SJSA1 (cell line): ENCODE results near the gene MGAM2. TPM values are rescaled to one million over a fixed set of nuclear protein-coding genes. Genes with fewer than 3 reads are reported as not detected.
"Not testable (repeated sequence)": the region's sequence is repeated elsewhere in the genome, so short reads cannot be mapped to it uniquely, and the experiment has no call there.

Experiments
- DNase-seq, 2 experiments: peaks; one replicate each; pipeline ENCODE4 v3.0.0-alpha.2; 2015 to 2020; ENCODE audit warnings: low spot score in 2 of 2, low read depth in 1 of 2
- H3K27ac ChIP-seq: fragments of 250-450 bp; sonication (Bioruptor Pico); 2 replicates; pipeline ENCODE4 v1.5.1; 2020; ENCODE audit warnings: mild to moderate bottlenecking, moderate library complexity
- H3K27me3 ChIP-seq: fragments of 250-450 bp; sonication (Bioruptor Pico); replicated peaks from 2 replicates; pipeline ENCODE4 v1.5.1; 2020; ENCODE audit warnings: mild to moderate bottlenecking, moderate library complexity
- H3K36me3 ChIP-seq: fragments of 250-450 bp; sonication (Bioruptor Pico); 2 replicates; pipeline ENCODE4 v1.5.1; 2020; ENCODE audit warnings: mild to moderate bottlenecking
- H3K4me1 ChIP-seq: fragments of 250-450 bp; sonication (Bioruptor Pico); replicated peaks from 2 replicates; pipeline ENCODE4 v1.6.1; 2021; ENCODE audit warnings: mild to moderate bottlenecking
- H3K4me3 ChIP-seq: fragments of 250-450 bp; sonication (Bioruptor Pico); 2 replicates; pipeline ENCODE4 v1.5.1; 2020; ENCODE audit warnings: mild to moderate bottlenecking
- H3K9me3 ChIP-seq: fragments of 250-450 bp; sonication (Bioruptor Pico); replicated peaks from 2 replicates; pipeline ENCODE4 v1.5.1; 2020; ENCODE audit warnings: mild to moderate bottlenecking
- total RNA-seq: library from RNA; depleted of rRNA; stranded (reverse); fragments of >200 nt; shearing (Covaris generic); gene quantifications from 2 replicates; pipeline ENCODE4 v1.2.3, GENCODE V29; 2014; rRNA removed

MGAM2 gene
- not detected in 2 replicates for total RNA-seq

DNA sequence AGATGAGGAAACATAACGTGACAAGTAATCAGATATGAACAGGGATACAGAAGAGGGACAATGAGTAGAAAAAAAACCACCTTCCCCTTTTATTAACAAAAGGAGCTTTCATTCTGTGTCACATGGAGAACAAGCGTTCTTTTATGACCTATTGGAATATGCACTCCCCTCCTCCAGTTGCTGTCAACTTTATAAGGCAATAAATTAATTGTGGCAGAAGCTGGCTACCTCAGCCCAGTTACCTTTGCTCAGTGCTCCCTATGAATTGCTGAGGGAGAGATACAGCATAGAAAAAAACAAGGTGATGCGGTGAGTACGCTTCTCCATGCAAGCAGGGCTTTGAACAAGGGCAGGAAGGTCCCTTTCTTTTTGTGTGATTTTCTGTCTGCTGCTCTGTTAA, at the start of gene MGAM2:
TSS of gene MGAM2 (plus strand) at position 220 of the 400 bp plus-strand sequence. CDS start 5,156 bp downstream, outside the sequence.
- H3K27me3 ChIP-seq, result 0 out of 2 replicates have a peak, but pooled peaks cover 2% of the 10 kb centered on the region
- no peaks in the 10 kb centered on the region for H3K36me3 ChIP-seq
- H3K4me1 ChIP-seq, result no peaks in the 10 kb centered on the region
- no peak within 1 kb of the TSS for H3K4me3 ChIP-seq
- no peaks in the 10 kb centered on the region for H3K9me3 ChIP-seq
- DNase-seq, result no peak
- H3K27ac ChIP-seq, result no peak within 1 kb of the TSS

DNA sequence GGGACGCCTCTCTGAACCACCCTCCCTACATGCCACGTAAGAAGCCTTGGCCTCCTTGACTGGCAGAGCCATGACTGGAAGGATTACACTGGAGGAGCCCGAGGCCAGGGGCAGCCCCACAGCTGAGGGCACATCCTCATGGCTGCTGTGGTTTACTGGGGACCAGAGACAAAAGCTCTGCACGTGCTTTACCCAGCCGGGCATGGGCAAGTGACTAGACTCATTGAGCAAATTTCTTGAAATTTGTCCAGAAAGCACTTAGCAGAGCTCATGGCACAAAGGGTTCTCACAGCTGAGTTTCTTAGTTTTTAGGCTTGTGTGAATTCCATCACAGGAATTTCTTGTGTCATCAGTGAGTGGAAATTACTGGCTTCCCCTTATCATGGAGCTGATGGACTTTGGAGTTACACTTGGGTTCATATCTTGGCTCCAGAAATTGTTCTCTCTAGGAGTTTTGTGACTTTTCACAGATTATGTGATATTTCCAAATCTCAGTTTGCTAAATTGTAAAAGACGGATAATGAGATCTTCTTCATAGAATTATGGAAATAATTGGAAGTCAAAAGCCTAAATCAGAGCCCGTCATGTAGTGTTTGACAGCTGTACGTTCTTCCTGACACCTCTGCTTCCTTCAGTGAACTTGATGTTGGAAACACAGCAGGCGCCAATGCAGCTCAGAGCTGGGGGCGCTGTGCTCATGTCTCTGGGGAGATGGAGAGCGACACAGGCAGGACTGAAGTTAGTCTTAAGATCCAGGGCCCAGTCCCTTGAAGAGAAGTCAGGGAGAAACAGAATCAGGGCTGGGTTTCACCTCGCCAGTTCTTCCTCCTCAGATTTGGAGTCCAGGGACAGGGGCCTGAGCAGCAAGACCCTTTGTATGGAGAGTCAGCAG, 47.7 kb upstream of the MGAM2 start:
- Histone ChIP-seq H3K27me3 (0 out of 2 replicates have a peak, but pooled peaks cover 2% of the 10 kb centered on the region), H3K4me1 (no peaks in the 10 kb centered on the region), H3K4me3 (no peak overlapping the region), H3K36me3 (no peaks in the 10 kb centered on the region), H3K9me3 (no peaks in the 10 kb centered on the region), H3K27ac (no peak overlapping the region)
- no peak for DNase-seq

DNA sequence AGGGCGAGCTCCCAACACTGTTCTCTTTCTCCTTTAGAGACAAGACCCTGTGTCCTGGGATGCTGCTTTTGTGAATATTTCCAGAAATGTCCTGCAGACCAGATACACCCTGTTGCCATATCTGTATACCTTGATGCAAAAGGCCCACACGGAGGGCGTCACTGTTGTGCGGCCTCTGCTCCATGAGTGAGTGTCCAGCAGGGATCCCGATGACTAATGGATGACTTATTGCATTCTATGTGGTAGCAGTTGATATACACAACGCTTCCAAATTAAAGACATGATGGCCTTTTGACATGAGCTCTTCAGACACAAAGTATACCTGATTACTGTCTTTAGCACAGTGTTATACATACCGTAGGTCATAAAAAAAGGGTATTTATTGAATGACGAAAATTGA, 45.0 kb upstream of the MGAM2 start:
- H3K27ac ChIP-seq, result no peak overlapping the region
- H3K4me1 ChIP-seq, result no peaks in the 10 kb centered on the region
- no peak for DNase-seq
- no peaks in the 10 kb centered on the region for H3K9me3 ChIP-seq
- H3K36me3 ChIP-seq, result no peaks in the 10 kb centered on the region
- 0 out of 2 replicates have a peak, but pooled peaks cover under 1% of the 10 kb centered on the region for H3K27me3 ChIP-seq
- no peak overlapping the region for H3K4me3 ChIP-seq

DNA sequence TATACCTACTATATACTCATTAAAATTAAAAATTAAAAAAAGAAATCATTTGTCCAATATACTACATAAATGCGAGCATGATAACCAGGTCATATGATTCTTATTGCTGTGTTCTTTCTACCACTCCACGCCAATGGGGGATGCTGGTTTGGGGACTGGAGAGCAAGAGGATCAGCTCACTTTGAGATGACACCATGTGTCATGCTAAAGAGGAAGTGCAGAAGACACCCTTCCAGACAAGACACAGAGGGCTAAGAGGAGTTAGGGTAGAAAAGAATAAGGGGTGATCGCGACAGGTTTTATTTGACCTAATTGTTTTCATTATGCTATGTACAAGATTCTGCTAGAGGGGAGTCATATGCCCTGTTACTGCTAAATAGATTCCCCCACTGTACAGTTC, 33.8 kb upstream of the MGAM2 start:
- H3K4me3 ChIP-seq, result no peak overlapping the region
- H3K4me1 ChIP-seq, result no peaks in the 10 kb centered on the region
- no peak for DNase-seq
- H3K27ac ChIP-seq, result no peak overlapping the region
- no peaks in the 10 kb centered on the region for H3K27me3 ChIP-seq
- no peaks in the 10 kb centered on the region for H3K36me3 ChIP-seq
- no peaks in the 10 kb centered on the region for H3K9me3 ChIP-seq

DNA sequence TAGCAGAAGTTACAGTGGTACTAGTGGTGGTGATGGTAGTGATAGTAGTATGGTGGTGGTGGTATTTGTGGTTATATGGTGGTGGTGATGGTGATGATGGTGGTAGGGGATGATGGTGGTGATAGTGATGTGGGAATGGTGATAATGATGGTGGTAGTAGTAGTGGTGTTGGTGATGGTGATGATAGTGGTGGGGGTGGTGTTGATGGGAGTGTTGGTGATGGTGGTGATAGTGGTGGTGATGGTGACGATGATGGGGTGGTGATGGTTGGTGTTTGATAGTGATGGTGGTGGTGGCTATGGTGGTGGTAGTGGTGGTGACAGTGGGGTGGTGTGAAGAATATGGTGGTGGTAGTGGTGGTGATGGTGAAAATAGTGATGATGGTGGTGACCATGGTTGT, 27.9 kb upstream of the MGAM2 start:
- H3K4me1 ChIP-seq, result no peaks in the 10 kb centered on the region
- H3K27me3 ChIP-seq, result no peaks in the 10 kb centered on the region
- H3K36me3 ChIP-seq, result no peaks in the 10 kb centered on the region
- H3K4me3 ChIP-seq, result no peak overlapping the region
- no peak overlapping the region for H3K27ac ChIP-seq
- H3K9me3 ChIP-seq, result no peaks in the 10 kb centered on the region
- no peak for DNase-seq

DNA sequence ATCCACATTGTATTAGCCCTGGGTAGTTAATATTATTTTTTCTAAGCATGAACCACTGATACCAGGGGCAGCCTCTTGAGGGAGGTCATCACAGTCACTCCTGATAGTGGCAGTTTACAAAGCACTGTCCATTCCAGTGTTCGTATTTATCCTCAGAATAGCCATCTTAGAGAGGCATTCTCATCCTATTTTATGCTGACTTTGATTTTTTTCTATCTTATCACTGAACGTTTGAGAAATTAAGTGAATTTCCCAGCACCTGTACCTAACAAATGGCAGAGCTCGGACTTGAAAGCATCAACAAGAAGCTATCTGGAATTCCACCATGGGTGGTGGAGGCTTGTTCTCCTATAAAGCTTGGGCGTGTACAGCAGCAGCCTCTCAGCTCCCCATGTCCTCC, 26.1 kb upstream of the MGAM2 start:
- Histone ChIP-seq H3K4me1 (no peaks in the 10 kb centered on the region), H3K4me3 (no peak overlapping the region), H3K27ac (no peak overlapping the region), H3K36me3 (no peaks in the 10 kb centered on the region), H3K9me3 (no peaks in the 10 kb centered on the region), H3K27me3 (no peaks in the 10 kb centered on the region)
- no peak for DNase-seq

DNA sequence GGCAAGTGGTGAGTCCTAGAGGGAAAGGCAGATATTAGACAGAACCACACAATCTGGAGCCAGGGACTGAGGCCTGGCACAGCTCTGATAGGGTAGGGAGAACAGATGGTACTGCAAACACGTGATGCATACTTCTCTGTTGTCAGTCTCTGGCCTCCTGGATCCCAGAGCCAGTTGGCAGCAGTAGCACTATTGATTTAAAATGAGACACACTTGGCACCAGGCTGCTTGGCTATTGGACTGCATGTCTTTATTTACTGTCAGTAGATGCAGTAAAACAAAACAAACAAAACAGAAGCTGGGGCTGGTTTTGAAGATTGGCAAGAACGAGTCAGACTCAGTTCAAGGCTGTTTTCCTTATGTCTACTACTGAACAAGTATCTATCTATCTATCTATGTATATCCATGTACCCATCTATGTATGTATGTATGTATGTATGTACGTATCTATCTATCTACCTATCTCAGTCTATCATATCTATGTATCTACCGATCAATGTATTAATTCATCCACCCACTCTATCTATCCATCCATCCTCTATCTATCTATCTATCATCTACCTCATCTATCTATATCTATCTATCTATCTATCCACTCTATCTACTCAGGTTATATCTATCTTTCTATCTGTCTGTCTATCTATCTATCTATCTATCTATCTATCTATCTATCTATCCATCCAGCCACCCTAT, 23.4 kb upstream of the MGAM2 start:
- no peaks in the 10 kb centered on the region for H3K9me3 ChIP-seq
- H3K4me1 ChIP-seq, result no peaks in the 10 kb centered on the region
- no peaks in the 10 kb centered on the region for H3K27me3 ChIP-seq
- H3K36me3 ChIP-seq, result no peaks in the 10 kb centered on the region
- no peak overlapping the region for H3K4me3 ChIP-seq
- no peak for DNase-seq
- H3K27ac ChIP-seq, result no peak overlapping the region

DNA sequence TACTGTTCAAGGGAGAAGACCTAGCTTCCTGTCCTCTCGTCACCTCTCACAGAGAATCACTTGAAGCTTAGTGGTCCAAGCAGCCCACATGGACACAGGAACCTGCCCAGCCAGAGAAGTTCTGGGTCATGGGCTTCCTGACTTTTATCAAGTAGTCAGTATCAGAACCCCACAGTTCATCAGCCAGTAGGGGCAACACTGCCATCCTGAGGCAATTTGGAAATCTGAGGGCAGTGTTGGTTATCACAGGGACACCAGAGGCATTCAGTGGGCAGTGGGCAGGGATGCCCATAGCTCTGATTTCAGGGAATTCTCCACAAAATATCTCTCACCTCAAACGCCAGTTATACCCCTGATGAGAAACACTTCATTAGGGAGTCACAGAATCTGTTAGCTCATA, 22.5 kb upstream of the MGAM2 start:
- H3K27me3 ChIP-seq, result no peaks in the 10 kb centered on the region
- no peaks in the 10 kb centered on the region for H3K4me1 ChIP-seq
- H3K9me3 ChIP-seq, result no peaks in the 10 kb centered on the region
- H3K27ac ChIP-seq, result no peak overlapping the region
- no peaks in the 10 kb centered on the region for H3K36me3 ChIP-seq
- no peak for DNase-seq
- no peak overlapping the region for H3K4me3 ChIP-seq

DNA sequence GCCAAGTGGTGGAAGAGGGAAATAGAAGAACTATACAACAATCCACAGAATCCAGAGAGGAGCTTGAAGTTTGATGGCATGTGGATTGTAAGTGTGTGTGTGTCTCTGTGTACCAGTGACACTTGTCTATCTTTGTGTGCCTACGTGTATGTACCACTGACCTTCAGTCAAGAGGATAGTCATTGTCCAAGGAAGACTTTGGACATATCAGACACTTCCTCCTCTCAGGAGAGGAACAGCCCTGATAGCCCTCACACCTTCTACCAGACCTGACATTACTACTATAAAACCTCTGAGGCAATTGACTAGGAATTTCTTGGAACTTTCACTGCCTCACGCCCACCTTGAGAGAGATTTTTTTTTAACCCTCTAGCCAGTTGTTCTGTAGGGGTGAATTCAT, 19.6 kb upstream of the MGAM2 start:
- no peaks in the 10 kb centered on the region for H3K27me3 ChIP-seq
- no peaks in the 10 kb centered on the region for H3K9me3 ChIP-seq
- H3K27ac ChIP-seq, result no peak overlapping the region
- H3K4me3 ChIP-seq, result no peak overlapping the region
- H3K36me3 ChIP-seq, result no peaks in the 10 kb centered on the region
- H3K4me1 ChIP-seq, result no peaks in the 10 kb centered on the region
- DNase-seq, result no peak

DNA sequence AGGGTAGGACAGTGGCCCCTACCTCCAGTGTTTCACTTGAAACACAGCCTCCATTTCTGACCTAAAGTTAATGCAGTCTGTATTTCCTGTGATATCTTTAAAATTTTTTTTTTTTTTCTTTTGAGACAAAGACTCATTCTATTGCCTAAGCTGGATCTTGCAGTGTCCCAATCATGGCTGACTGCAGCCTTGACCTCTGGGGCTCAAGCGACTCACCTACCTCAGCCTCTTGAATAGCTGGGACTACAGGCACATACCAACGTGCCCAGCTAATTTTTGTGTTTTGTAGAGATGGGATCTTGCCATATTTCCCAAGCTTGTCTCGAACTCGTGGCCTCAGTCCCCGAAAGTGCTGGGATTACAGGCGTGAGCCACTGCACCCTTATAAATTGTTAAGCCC, 16.7 kb upstream of the MGAM2 start:
- DNase-seq, result no peak
- H3K36me3 ChIP-seq, result no peaks in the 10 kb centered on the region
- H3K27ac ChIP-seq, result no peak overlapping the region
- H3K27me3 ChIP-seq, result no peaks in the 10 kb centered on the region
- no peaks in the 10 kb centered on the region for H3K4me1 ChIP-seq
- H3K9me3 ChIP-seq, result no peaks in the 10 kb centered on the region
- no peak overlapping the region for H3K4me3 ChIP-seq

DNA sequence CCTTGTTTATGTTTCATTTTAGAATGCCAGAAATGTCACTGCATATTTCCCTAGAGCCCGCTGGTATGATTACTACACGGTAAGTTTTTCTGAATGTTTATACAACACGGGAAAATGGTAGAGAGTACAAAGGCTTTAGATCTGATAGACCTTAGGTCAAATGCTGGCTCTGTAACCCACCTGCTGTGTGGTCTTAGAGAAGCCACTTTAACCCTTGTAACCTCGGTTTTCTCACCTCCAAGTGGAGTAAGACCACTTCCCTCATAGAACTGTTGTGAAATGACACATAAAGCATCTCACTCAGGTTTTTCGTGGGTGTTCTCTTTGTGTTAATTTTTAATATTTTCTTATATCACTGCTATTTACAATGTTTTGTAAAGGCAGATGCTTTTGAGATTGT, 13.9 kb upstream of the MGAM2 start:
- H3K27me3 ChIP-seq, result no peaks in the 10 kb centered on the region
- H3K4me1 ChIP-seq, result no peaks in the 10 kb centered on the region
- no peak overlapping the region for H3K27ac ChIP-seq
- no peak overlapping the region for H3K4me3 ChIP-seq
- H3K9me3 ChIP-seq, result no peaks in the 10 kb centered on the region
- no peak for DNase-seq
- H3K36me3 ChIP-seq, result no peaks in the 10 kb centered on the region

DNA sequence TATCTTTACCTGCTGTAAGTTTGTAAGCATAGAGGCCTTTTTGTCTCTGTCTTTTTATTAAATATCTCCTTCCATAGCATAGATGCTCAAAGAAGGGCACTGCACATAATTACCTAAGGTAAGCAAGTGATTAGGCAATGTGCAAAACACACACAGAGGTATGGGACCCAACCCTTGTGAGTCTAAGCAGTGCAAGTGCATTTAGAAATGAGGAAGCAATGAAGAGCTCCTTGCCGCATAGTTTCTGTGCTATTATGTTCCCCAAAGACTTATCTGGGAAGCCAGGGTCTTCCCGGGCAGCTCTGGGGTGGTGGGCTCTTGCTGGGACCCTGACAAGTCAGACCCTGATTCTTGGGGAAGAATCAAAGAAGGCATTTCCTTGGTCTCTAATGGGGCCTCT, 13.5 kb upstream of the MGAM2 start:
- no peaks in the 10 kb centered on the region for H3K9me3 ChIP-seq

DNA sequence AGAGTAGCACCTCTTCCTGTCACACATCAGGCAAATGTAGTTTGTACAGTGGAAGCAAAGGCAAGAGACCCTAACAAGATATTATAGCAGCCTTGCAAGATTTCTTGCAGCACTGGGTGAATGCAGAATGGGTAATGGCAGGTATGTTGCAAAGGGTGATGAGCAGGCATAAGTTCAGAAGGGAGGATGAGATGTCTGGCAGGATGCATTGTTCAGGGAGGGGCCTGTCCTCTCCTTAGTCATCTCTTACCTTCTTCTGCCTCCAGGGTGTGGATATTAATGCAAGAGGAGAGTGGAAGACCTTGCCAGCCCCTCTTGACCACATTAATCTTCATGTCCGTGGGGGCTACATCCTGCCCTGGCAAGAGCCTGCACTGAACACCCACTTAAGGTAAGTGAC, 12.2 kb upstream of the MGAM2 start:
- not testable (repeated sequence) for H3K9me3 ChIP-seq, H3K4me1 ChIP-seq, DNase-seq, H3K27me3 ChIP-seq, H3K4me3 ChIP-seq, H3K36me3 ChIP-seq, H3K27ac ChIP-seq

More for the DNA sequence above, 13.5 kb upstream of the MGAM2 start:
- H3K4me1 ChIP-seq, result no peaks in the 10 kb centered on the region
- no peaks in the 10 kb centered on the region for H3K36me3 ChIP-seq
- no peak overlapping the region for H3K4me3 ChIP-seq
- no peak overlapping the region for H3K27ac ChIP-seq
- no peaks in the 10 kb centered on the region for H3K27me3 ChIP-seq
- DNase-seq, result no peak

DNA sequence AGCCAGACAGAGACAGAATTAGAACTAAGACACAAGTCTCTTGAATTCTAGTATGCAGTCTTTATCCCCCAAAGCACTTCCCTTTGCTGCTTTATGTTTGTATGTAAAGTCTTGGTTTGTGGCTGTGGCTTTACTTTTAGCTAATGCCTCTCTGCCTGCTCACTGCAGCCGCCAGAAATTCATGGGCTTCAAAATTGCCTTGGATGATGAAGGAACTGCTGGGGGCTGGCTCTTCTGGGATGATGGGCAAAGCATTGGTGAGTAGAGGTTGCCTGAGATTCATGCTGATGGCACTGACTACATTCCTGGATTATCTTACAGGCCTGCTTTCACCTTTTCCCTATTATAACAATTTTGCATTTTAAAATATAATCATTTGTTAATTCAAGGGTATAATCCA, 10.9 kb upstream of the MGAM2 start:
- Histone ChIP-seq H3K4me3 (no peak overlapping the region), H3K27ac (no peak overlapping the region), H3K36me3 (no peaks in the 10 kb centered on the region), H3K9me3 (no peaks in the 10 kb centered on the region), H3K27me3 (no peaks in the 10 kb centered on the region), H3K4me1 (no peaks in the 10 kb centered on the region)
- no peak for DNase-seq
